HG03521 (cell line): ENCODE measurements around the gene TRAPPC8.
"Not testable (repeated sequence)": the region's sequence is repeated elsewhere in the genome, so short reads cannot be mapped to it uniquely, and the experiment has no call there.

Experiments used
- ATAC-seq: cut with Tn5 transposase; IDR thresholded peaks from one replicate; pipeline ENCODE4 v1.9.1; 2021; ENCODE audit warnings: mild to moderate bottlenecking, moderate library complexity; ENCODE audit not compliant: unreplicated experiment

Gene TRAPPC8

GRCh38 chr18:31942999-31943877 is at the start of gene TRAPPC8:
TRAPPC8 (minus strand) TSS chr18:31943128; CDS start chr18:31942764, 364 bp downstream.
- ATAC-seq = peak; percentile 78

- ATAC-seq = peak; percentile 95
These were observed 47.9 kb upstream of the TRAPPC8 start for GRCh38 chr18:31990823-31991222.

- ATAC-seq = no peak
These were observed 41.0 kb upstream of the TRAPPC8 start for GRCh38 chr18:31983976-31984375.

GRCh38 chr18:31983020-31983419 is 40.1 kb upstream of the TRAPPC8 start:
- no peak for ATAC-seq

GRCh38 chr18:31980863-31981262 is 37.9 kb upstream of the TRAPPC8 start:
- ATAC-seq = no peak

GRCh38 chr18:31979714-31980113 is 36.8 kb upstream of the TRAPPC8 start:
- ATAC-seq = no peak

- ATAC-seq = no peak
These were observed 35.7 kb upstream of the TRAPPC8 start for GRCh38 chr18:31978616-31979015.

GRCh38 chr18:31977270-31977872 is 34.4 kb upstream of the TRAPPC8 start:
- no peak for ATAC-seq

- ATAC-seq = no peak
These were observed 33.3 kb upstream of the TRAPPC8 start for GRCh38 chr18:31976242-31976641.

- no peak for ATAC-seq
These were observed 31.1 kb upstream of the TRAPPC8 start for GRCh38 chr18:31973929-31974546.

GRCh38 chr18:31970617-31971016 is 27.7 kb upstream of the TRAPPC8 start:
- ATAC-seq = no peak

GRCh38 chr18:31965316-31965970 is 22.5 kb upstream of the TRAPPC8 start:
- no peak for ATAC-seq

- no peak for ATAC-seq
These were observed 14.8 kb upstream of the TRAPPC8 start for GRCh38 chr18:31957728-31958127.

- no peak for ATAC-seq
These were observed 11.4 kb upstream of the TRAPPC8 start for GRCh38 chr18:31954349-31954748.

- not testable (repeated sequence) for ATAC-seq
These were observed 10.8 kb upstream of the TRAPPC8 start for GRCh38 chr18:31953699-31954098.

- no peak for ATAC-seq
These were observed 9.3 kb upstream of the TRAPPC8 start for GRCh38 chr18:31952223-31952622.

GRCh38 chr18:31950583-31950982 is 7.7 kb upstream of the TRAPPC8 start:
- ATAC-seq = no peak

- ATAC-seq = not testable (repeated sequence)
These were observed 5.4 kb upstream of the TRAPPC8 start for GRCh38 chr18:31948349-31948748.

- ATAC-seq = no peak
These were observed 3.5 kb upstream of the TRAPPC8 start for GRCh38 chr18:31946305-31947046.
